Stimulated activated naive CD8-positive, alpha-beta T cell treated with anti-CD3 and anti-CD28 coated beads, Interleukin-15, Interleukin-2, amounts not matched to agents 100 ng/mL and 50 ng/mL, for 24 hours (primary cell): ENCODE results near the gene DRC1.
"Not testable (repeated sequence)": the region's sequence is repeated elsewhere in the genome, so short reads cannot be mapped to it uniquely, and the experiment has no call there.

Source experiments
- H3K27ac Mint-ChIP-seq: one replicate; pipeline ENCODE4 v1.8.0; 2021; ENCODE audit warnings: mild to moderate bottlenecking, mixed read lengths
- H3K27me3 Mint-ChIP-seq: one replicate; pipeline ENCODE4 v1.8.0; 2021; ENCODE audit warnings: mixed read lengths
- H3K36me3 Mint-ChIP-seq: one replicate; pipeline ENCODE4 v1.8.0; 2021; ENCODE audit warnings: low read depth, mixed read lengths
- H3K4me1 Mint-ChIP-seq: one replicate; pipeline ENCODE4 v1.8.0; 2021; ENCODE audit warnings: low read depth, mixed read lengths
- H3K4me3 Mint-ChIP-seq: one replicate; pipeline ENCODE4 v1.8.0; 2021; ENCODE audit warnings: mild to moderate bottlenecking, mixed read lengths
- H3K9me3 Mint-ChIP-seq: one replicate; pipeline ENCODE4 v1.8.0; 2021; ENCODE audit warnings: mixed read lengths

Gene DRC1

GRCh38 chr2:26460613-26461031, 58.9 kb downstream of the DRC1 start:
- Mint-ChIP-seq H3K27me3 (no peaks in the 10 kb centered on the region), H3K36me3 (no peaks in the 10 kb centered on the region), H3K27ac (no peak overlapping the region), H3K9me3 (no peaks in the 10 kb centered on the region), H3K4me1 (no peaks in the 10 kb centered on the region), H3K4me3 (no peak overlapping the region)

- H3K4me1 Mint-ChIP-seq, result no peaks in the 10 kb centered on the region
- no peak overlapping the region for H3K27ac Mint-ChIP-seq
- H3K4me3 Mint-ChIP-seq, result no peak overlapping the region
- no peaks in the 10 kb centered on the region for H3K9me3 Mint-ChIP-seq
- H3K27me3 Mint-ChIP-seq, result no peaks in the 10 kb centered on the region
- H3K36me3 Mint-ChIP-seq, result no peaks in the 10 kb centered on the region
Observed at GRCh38 chr2:26461601-26462023, 59.9 kb downstream of the DRC1 start.

- H3K4me3 Mint-ChIP-seq, result no peak overlapping the region
- no peak overlapping the region for H3K27ac Mint-ChIP-seq
- H3K27me3 Mint-ChIP-seq, result no peaks in the 10 kb centered on the region
- no peaks in the 10 kb centered on the region for H3K4me1 Mint-ChIP-seq
- H3K9me3 Mint-ChIP-seq, result no peaks in the 10 kb centered on the region
- H3K36me3 Mint-ChIP-seq, result no peaks in the 10 kb centered on the region
Observed at GRCh38 chr2:26462100-26462499, 60.4 kb downstream of the DRC1 start.

- Mint-ChIP-seq H3K9me3 (no peaks in the 10 kb centered on the region), H3K4me3 (no peak overlapping the region), H3K27ac (no peak overlapping the region), H3K36me3 (no peaks in the 10 kb centered on the region), H3K27me3 (no peaks in the 10 kb centered on the region), H3K4me1 (no peaks in the 10 kb centered on the region)
Observed at GRCh38 chr2:26462511-26463243, 61.0 kb downstream of the DRC1 start.

- no peaks in the 10 kb centered on the region for H3K27me3 Mint-ChIP-seq
- H3K27ac Mint-ChIP-seq, result no peak overlapping the region
- H3K4me3 Mint-ChIP-seq, result no peak overlapping the region
- H3K9me3 Mint-ChIP-seq, result no peaks in the 10 kb centered on the region
- no peaks in the 10 kb centered on the region for H3K4me1 Mint-ChIP-seq
- no peaks in the 10 kb centered on the region for H3K36me3 Mint-ChIP-seq
Observed at GRCh38 chr2:26463244-26464192, 61.8 kb downstream of the DRC1 start.

- Mint-ChIP-seq H3K4me3 (no peak overlapping the region), H3K27ac (no peak overlapping the region), H3K27me3 (no peaks in the 10 kb centered on the region), H3K36me3 (no peaks in the 10 kb centered on the region), H3K9me3 (no peaks in the 10 kb centered on the region), H3K4me1 (no peaks in the 10 kb centered on the region)
Observed at GRCh38 chr2:26464390-26465265, 62.9 kb downstream of the DRC1 start.

GRCh38 chr2:26465266-26465925, 63.7 kb downstream of the DRC1 start:
- Mint-ChIP-seq H3K27me3 (no peaks in the 10 kb centered on the region), H3K4me3 (no peak overlapping the region), H3K36me3 (no peaks in the 10 kb centered on the region), H3K4me1 (no peaks in the 10 kb centered on the region), H3K9me3 (no peaks in the 10 kb centered on the region), H3K27ac (no peak overlapping the region)

GRCh38 chr2:26465981-26466471, 64.3 kb downstream of the DRC1 start:
- H3K27me3 Mint-ChIP-seq, result no peaks in the 10 kb centered on the region
- H3K4me1 Mint-ChIP-seq, result no peaks in the 10 kb centered on the region
- no peak overlapping the region for H3K4me3 Mint-ChIP-seq
- H3K36me3 Mint-ChIP-seq, result no peaks in the 10 kb centered on the region
- H3K27ac Mint-ChIP-seq, result no peak overlapping the region
- H3K9me3 Mint-ChIP-seq, result peaks cover 3% of the 10 kb centered on the region

GRCh38 chr2:26466662-26467310, 65.1 kb downstream of the DRC1 start:
- no peaks in the 10 kb centered on the region for H3K36me3 Mint-ChIP-seq
- no peaks in the 10 kb centered on the region for H3K4me1 Mint-ChIP-seq
- H3K27ac Mint-ChIP-seq, result no peak overlapping the region
- H3K27me3 Mint-ChIP-seq, result no peaks in the 10 kb centered on the region
- peaks cover 3% of the 10 kb centered on the region for H3K9me3 Mint-ChIP-seq
- no peak overlapping the region for H3K4me3 Mint-ChIP-seq

- not testable (repeated sequence) for H3K4me3 Mint-ChIP-seq, H3K9me3 Mint-ChIP-seq, H3K27me3 Mint-ChIP-seq, H3K27ac Mint-ChIP-seq, H3K36me3 Mint-ChIP-seq, H3K4me1 Mint-ChIP-seq
Observed at GRCh38 chr2:26468544-26468943, 66.8 kb downstream of the DRC1 start.

GRCh38 chr2:26469092-26469710, 67.5 kb downstream of the DRC1 start:
- Mint-ChIP-seq H3K27me3 (no peaks in the 10 kb centered on the region), H3K9me3 (peaks cover 3% of the 10 kb centered on the region), H3K36me3 (no peaks in the 10 kb centered on the region), H3K4me1 (no peaks in the 10 kb centered on the region), H3K4me3 (no peak overlapping the region), H3K27ac (no peak overlapping the region)

GRCh38 chr2:26469955-26470354, 68.2 kb downstream of the DRC1 start:
- no peaks in the 10 kb centered on the region for H3K27me3 Mint-ChIP-seq
- no peak overlapping the region for H3K4me3 Mint-ChIP-seq
- H3K27ac Mint-ChIP-seq, result no peak overlapping the region
- no peaks in the 10 kb centered on the region for H3K4me1 Mint-ChIP-seq
- peaks cover 3% of the 10 kb centered on the region for H3K9me3 Mint-ChIP-seq
- H3K36me3 Mint-ChIP-seq, result no peaks in the 10 kb centered on the region

GRCh38 chr2:26470601-26471260, 69.0 kb downstream of the DRC1 start:
- Mint-ChIP-seq H3K4me3 (no peak overlapping the region), H3K27me3 (no peaks in the 10 kb centered on the region), H3K9me3 (peaks cover 3% of the 10 kb centered on the region), H3K36me3 (no peaks in the 10 kb centered on the region), H3K27ac (no peak overlapping the region), H3K4me1 (no peaks in the 10 kb centered on the region)
